GM10266 (cell line): ENCODE results near the gene MYL5.

Experiments
- DNase-seq: peaks from one replicate; pipeline ENCODE4 v3.0.0; 2012; ENCODE audit errors: extremely low spot score
- CTCF ChIP-seq: IDR thresholded peaks from 2 replicates; pipeline ENCODE4 v1.5.1; 2012; ENCODE audit warnings: mild to moderate bottlenecking, low read depth; ENCODE audit not compliant: control insufficient read depth, insufficient read depth; ENCODE audit errors: missing control alignments

The MYL5 gene

DNA sequence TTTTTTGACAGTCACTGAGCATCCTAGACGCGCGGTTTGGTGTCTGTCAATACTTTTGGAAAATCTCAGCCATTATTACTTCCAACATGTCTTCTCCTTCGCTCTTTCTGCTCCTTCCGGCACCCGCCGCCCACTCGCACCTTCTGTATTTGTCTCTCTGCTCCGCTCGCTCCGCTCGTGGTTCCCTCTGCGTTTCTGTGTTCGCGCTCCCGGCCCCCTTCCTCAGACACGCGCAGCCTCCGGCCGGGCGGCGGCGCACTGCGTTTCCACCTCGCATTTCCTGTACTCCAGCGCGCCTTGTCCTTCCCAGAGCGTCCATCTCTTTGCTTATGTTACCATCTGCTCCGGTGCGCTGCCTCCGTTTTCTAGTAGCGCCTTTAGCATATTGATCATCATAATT is 27.9 kb upstream of the MYL5 start:
- DNase-seq = no peak
- no peak for TF ChIP-seq CTCF

GRCh38 chr4:647481-647880 is 26.9 kb upstream of the MYL5 start:
- no peak for DNase-seq
- TF ChIP-seq CTCF = no peak

DNA sequence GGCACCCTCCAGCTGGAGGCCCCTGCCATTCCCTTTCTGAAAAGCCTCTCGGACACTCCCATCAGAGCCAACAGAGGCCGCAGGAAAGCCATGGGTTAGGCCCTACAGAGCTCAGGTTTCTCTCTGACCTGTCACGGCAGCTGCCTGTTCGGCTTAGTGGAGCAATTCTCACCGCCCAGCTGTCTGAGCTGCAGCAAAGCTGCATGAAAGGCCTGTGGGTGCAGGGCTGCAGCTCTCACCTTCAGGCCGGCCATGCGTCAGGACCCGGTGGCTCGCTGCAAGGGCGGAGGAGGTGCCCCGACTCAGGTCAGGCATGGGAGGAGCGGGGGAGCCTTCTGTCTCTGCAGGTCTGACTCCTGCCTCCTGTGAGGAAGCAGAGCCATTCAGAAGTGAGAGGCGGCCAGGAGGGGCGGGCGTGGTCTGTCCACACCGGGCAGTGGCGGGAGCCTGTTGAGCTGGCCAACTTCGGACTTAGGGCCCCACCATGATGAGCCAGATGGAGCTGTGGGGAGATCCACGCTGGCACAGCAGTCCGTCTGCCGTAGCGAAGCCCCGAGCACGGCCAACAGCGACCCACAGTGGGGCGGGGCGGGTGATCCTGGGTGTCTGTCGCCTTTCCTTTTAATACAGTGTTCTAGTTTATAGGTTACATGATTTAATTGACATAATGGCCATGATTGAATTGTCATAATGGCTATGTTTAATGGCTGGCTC is 25.6 kb upstream of the MYL5 start:
- TF ChIP-seq CTCF = no peak
- no peak for DNase-seq

- no peak for DNase-seq
- TF ChIP-seq CTCF = no peak
These were observed 25.1 kb upstream of the MYL5 start for GRCh38 chr4:649293-649625.

- DNase-seq = no peak
- no peak for TF ChIP-seq CTCF
These were observed 24.5 kb upstream of the MYL5 start for GRCh38 chr4:649751-650310.

DNA sequence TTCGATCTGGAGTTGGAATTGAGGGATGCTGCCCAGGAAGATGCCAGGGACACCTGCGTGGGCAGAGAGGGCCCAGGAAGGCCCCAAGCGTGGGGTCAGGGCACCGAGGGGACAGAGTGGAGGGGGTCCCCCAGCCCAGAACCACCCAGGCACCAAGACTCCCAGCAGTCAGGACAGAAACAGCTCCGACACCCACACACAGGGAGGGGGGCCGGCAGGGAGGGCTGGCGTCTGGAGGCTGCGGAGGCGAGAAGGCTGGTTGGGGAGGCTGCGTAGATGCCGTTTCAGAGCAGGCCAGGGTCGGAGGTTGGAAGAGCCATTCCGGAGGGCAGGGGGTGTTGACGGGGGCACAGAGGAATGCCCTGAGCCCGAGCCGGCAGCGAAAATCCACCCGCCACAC is 23.9 kb upstream of the MYL5 start:
- DNase-seq = no peak
- TF ChIP-seq CTCF = no peak
